ENCODE data around the gene LEFTY1. TPM values are rescaled to one million over a fixed set of nuclear protein-coding genes. Genes with fewer than 3 reads are reported as not detected.

The LEFTY1 gene
- total and polyA plus RNA-seq, 9 of the 15 experiments (the other 6 are each of a cell fraction or from before 2014, with no cell fraction given): 0.07 to 0.24 (median 0.17) TPM; not detected in 5

DNA sequence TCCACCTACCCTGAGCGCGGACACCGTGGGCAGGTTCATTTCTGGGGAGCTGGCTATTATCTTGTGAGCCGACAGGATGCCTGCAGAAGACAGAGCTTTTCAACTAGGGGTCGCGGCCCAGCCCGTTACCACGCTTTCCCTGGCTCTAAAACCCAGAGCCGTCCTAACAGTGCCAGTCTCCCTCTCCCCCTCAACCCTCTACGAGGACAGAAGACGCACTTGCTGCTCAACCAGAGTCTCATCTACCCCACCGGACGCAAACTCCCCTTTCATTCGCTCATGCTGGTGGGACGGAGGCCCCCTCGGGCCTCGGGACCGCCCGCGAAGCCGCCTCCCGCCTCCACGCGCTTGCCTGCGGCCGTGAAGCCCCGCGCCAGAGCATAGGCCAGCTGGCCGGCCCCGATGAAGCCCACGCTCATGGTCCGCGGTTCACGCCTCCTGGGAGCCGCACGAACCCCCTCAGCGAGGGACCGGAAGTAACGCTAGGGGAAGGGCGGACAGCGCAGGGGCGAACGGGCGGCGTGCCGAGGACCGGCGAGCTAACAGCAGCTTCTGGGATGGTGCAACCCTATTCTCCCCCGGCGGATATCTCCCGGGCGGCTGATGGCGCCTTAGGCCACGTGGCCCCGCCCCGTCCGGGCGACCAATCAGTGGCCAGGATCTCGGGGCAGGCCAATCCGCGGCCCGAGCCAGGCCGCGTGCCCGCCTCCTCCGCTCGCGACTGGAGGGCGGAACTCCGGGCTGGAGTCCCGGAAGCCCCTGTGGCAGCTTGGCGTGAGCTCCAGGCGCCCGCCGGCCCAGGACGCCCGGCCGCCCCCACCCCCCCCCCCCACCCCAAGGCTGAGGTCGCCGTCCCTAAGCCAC is 35.0 kb upstream of the LEFTY1 start, which contains the start of gene PYCR2 (continued):
- TF ChIP-seq, protein P1, sequence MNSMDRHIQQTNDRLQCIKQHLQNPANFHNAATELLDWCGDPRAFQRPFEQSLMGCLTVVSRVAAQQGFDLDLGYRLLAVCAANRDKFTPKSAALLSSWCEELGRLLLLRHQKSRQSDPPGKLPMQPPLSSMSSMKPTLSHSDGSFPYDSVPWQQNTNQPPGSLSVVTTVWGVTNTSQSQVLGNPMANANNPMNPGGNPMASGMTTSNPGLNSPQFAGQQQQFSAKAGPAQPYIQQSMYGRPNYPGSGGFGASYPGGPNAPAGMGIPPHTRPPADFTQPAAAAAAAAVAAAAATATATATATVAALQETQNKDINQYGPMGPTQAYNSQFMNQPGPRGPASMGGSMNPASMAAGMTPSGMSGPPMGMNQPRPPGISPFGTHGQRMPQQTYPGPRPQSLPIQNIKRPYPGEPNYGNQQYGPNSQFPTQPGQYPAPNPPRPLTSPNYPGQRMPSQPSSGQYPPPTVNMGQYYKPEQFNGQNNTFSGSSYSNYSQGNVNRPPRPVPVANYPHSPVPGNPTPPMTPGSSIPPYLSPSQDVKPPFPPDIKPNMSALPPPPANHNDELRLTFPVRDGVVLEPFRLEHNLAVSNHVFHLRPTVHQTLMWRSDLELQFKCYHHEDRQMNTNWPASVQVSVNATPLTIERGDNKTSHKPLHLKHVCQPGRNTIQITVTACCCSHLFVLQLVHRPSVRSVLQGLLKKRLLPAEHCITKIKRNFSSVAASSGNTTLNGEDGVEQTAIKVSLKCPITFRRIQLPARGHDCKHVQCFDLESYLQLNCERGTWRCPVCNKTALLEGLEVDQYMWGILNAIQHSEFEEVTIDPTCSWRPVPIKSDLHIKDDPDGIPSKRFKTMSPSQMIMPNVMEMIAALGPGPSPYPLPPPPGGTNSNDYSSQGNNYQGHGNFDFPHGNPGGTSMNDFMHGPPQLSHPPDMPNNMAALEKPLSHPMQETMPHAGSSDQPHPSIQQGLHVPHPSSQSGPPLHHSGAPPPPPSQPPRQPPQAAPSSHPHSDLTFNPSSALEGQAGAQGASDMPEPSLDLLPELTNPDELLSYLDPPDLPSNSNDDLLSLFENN (IDR thresholded peaks at IDR 0.05; ENCODE audit: low read depth in 2 of 2, low read length in 2 of 2): no peak
- TF ChIP-seq ETV5 (CRISPR knock-in tag; IDR thresholded peaks at IDR 0.05; ENCODE audit: low read depth) (peak; percentile 93), STAT5A (IDR thresholded peaks at IDR 0.05; ENCODE audit: borderline replicate concordance, low read length) (no peak), ZNF589 (CRISPR knock-in tag; IDR thresholded peaks at IDR 0.05; ENCODE audit: low read depth) (no peak), EZH2 (IDR thresholded peaks at IDR 0.05; ENCODE audit: borderline replicate concordance, low read depth, low read length) (no peak)
- TF ChIP-seq, protein P2, sequence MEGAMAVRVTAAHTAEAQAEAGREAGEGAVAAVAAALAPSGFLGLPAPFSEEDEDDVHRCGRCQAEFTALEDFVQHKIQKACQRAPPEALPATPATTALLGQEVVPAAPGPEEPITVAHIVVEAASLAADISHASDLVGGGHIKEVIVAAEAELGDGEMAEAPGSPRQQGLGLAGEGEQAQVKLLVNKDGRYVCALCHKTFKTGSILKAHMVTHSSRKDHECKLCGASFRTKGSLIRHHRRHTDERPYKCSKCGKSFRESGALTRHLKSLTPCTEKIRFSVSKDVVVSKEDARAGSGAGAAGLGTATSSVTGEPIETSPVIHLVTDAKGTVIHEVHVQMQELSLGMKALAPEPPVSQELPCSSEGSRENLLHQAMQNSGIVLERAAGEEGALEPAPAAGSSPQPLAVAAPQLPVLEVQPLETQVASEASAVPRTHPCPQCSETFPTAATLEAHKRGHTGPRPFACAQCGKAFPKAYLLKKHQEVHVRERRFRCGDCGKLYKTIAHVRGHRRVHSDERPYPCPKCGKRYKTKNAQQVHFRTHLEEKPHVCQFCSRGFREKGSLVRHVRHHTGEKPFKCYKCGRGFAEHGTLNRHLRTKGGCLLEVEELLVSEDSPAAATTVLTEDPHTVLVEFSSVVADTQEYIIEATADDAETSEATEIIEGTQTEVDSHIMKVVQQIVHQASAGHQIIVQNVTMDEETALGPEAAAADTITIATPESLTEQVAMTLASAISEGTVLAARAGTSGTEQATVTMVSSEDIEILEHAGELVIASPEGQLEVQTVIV (CRISPR knock-in tag; IDR thresholded peaks at IDR 0.05; ENCODE audit: borderline replicate concordance): no peak
- TF ChIP-seq, protein P3, sequence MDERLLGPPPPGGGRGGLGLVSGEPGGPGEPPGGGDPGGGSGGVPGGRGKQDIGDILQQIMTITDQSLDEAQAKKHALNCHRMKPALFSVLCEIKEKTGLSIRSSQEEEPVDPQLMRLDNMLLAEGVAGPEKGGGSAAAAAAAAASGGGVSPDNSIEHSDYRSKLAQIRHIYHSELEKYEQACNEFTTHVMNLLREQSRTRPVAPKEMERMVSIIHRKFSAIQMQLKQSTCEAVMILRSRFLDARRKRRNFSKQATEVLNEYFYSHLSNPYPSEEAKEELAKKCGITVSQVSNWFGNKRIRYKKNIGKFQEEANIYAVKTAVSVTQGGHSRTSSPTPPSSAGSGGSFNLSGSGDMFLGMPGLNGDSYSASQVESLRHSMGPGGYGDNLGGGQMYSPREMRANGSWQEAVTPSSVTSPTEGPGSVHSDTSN (CRISPR knock-in tag; IDR thresholded peaks at IDR 0.05; ENCODE audit: low read depth): no peak
- TF ChIP-seq, protein P3 (tag; conservative IDR thresholded peaks at IDR 0.05; ENCODE audit: low read depth): no peak
- TF ChIP-seq, protein P4, sequence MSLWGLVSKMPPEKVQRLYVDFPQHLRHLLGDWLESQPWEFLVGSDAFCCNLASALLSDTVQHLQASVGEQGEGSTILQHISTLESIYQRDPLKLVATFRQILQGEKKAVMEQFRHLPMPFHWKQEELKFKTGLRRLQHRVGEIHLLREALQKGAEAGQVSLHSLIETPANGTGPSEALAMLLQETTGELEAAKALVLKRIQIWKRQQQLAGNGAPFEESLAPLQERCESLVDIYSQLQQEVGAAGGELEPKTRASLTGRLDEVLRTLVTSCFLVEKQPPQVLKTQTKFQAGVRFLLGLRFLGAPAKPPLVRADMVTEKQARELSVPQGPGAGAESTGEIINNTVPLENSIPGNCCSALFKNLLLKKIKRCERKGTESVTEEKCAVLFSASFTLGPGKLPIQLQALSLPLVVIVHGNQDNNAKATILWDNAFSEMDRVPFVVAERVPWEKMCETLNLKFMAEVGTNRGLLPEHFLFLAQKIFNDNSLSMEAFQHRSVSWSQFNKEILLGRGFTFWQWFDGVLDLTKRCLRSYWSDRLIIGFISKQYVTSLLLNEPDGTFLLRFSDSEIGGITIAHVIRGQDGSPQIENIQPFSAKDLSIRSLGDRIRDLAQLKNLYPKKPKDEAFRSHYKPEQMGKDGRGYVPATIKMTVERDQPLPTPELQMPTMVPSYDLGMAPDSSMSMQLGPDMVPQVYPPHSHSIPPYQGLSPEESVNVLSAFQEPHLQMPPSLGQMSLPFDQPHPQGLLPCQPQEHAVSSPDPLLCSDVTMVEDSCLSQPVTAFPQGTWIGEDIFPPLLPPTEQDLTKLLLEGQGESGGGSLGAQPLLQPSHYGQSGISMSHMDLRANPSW (CRISPR knock-in tag; IDR thresholded peaks at IDR 0.05): peak; percentile 76; the same call in 1 of the 2 replicates

All from K562 (cell line).